Fibroblast of lung (primary cell): Measurements from ENCODE around the gene DEGS2. TPM values are rescaled to one million over a fixed set of nuclear protein-coding genes. Genes with fewer than 3 reads are reported as not detected.

Experiments
- DNase-seq, 2 donors: peaks; one replicate each; pipeline versions ENCODE4 v3.0.0 to v3.0.0-alpha.2; 2010; ENCODE audit warnings: low read depth in 2 of 2
- H2AFZ ChIP-seq: 2 replicates; pipeline ENCODE4 v1.5.1; 2012; ENCODE audit warnings: low read length, control low read depth, inconsistent platforms
- H3K27ac ChIP-seq: 2 replicates; pipeline ENCODE4 v1.5.1; 2011; ENCODE audit warnings: low read length, control low read depth; ENCODE audit not compliant: insufficient read depth
- H3K27me3 ChIP-seq: 2 replicates; pipeline ENCODE4 v1.5.1; 2011; ENCODE audit warnings: mild to moderate bottlenecking, low read length; ENCODE audit not compliant: control insufficient read depth, insufficient read depth
- H3K36me3 ChIP-seq: 2 replicates; pipeline ENCODE4 v1.5.1; 2011; ENCODE audit warnings: low read length; ENCODE audit not compliant: control insufficient read depth, insufficient read depth
- H3K4me1 ChIP-seq: 2 replicates; pipeline ENCODE4 v1.5.1; 2011; ENCODE audit warnings: low read length; ENCODE audit not compliant: control insufficient read depth, insufficient read depth; ENCODE audit errors: extremely low read depth
- H3K4me2 ChIP-seq: 2 replicates; pipeline ENCODE4 v1.5.1; 2011; ENCODE audit warnings: low read length, control low read depth; ENCODE audit not compliant: insufficient read depth; ENCODE audit errors: extremely low read depth
- H3K4me3 ChIP-seq, 4 experiments: fragments of 200-600 bp in 1 of 4; sonication (generic) in 1 of 4; replicated peaks in 1 of 4; 2 replicates each; pipeline ENCODE4 v1.5.1; 2011 to 2016; ENCODE audit warnings: low read length in 4 of 4, low read depth in 3 of 4, mild to moderate bottlenecking in 3 of 4, control low read depth in 2 of 4, inconsistent platforms in 1 of 4, mixed read lengths in 1 of 4; ENCODE audit not compliant: insufficient read depth in 1 of 4; ENCODE audit errors: control extremely low read depth in 1 of 4
- H3K79me2 ChIP-seq: 2 replicates; pipeline ENCODE4 v1.5.1; 2012; ENCODE audit warnings: mild to moderate bottlenecking, low read length, inconsistent platforms; ENCODE audit not compliant: control insufficient read depth, insufficient read depth
- H3K9ac ChIP-seq: 2 replicates; pipeline ENCODE4 v1.5.1; 2011; ENCODE audit warnings: mild to moderate bottlenecking, low read length, control low read depth; ENCODE audit not compliant: insufficient read depth
- H3K9me3 ChIP-seq: 2 replicates; pipeline ENCODE4 v1.5.1; 2012; ENCODE audit warnings: low read depth, low read length; ENCODE audit not compliant: control insufficient read depth, insufficient read depth
- H4K20me1 ChIP-seq: 2 replicates; pipeline ENCODE4 v1.5.1; 2011; ENCODE audit warnings: low read length; ENCODE audit not compliant: control insufficient read depth, insufficient read depth; ENCODE audit errors: extremely low read depth
- CTCF ChIP-seq, 2 donors: IDR thresholded peaks in 1 of 2; conservative IDR thresholded peaks in 1 of 2; 1 replicate in 1 of 2; 2 replicates in 1 of 2; pipeline ENCODE4 v1.5.1; 2011 to 2012; ENCODE audit warnings: low read length in 2 of 2, control low read depth in 1 of 2, inconsistent platforms in 1 of 2, low read depth in 1 of 2, mild to moderate bottlenecking in 1 of 2
- EZH2 ChIP-seq: IDR thresholded peaks from 2 replicates; pipeline ENCODE4 v1.5.1; 2012; ENCODE audit warnings: low read length, control low read depth, mild to moderate bottlenecking; ENCODE audit errors: missing control alignments
- polyA plus RNA-seq, 2 donors: library from polyadenylated mRNA; depleted of rRNA in 1 of 2; stranded (reverse) in 1 of 2; unstranded in 1 of 2; fragments of >200 nt; gene quantifications; 2 replicates each; pipeline ENCODE4 v1.2.1, GENCODE V29; 2011 to 2012; ENCODE audit warnings: missing spikeins in 1 of 2
- total RNA-seq: library from RNA; depleted of rRNA; stranded (reverse); fragments of >200 nt; gene quantifications from 2 replicates; pipeline ENCODE4 v1.2.1, GENCODE V29; 2014

The DEGS2 gene
- total and polyA plus RNA-seq, 2 donors (not counting 1 experiment from before 2014, with no cell fraction given), result under 0.01 TPM; not detected in 1

DNA sequence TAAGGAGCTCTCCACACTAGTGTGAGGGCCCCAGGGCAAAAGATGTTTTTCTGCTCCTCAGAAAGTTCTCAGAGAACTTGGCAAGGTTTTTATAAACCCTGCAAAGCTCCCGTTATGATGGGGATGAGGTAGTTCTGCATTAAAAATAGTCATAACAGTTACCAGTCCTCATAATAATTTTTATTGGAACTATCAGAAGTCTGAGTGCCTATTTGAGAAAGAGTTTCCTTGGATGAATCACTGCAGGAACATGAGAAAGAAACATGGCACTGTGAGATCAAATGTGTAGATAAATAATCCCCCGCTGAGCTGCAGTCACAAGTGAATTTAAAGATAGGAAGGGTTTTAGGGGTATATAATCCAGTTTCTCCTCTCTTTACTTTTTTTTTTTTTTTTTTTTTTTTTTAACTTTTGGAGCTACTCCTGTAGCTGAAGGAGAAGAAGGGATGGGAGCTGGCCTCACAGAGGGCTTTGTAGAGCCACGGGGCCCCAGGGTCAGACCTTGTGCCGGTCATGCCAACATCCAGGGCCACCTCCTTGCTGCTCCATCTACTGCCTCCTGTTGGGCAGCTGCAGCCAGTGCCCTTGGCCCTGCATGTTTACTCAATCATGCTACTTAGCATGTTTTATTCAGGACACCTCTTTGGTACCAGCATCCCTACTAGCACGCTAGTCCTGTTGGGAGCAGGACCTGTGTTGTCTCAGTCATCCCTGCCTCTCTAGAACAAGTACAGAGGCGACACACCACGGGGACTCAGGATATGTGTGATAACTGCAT, 54.7 kb downstream of the DEGS2 start:
- H3K4me2 ChIP-seq, result no peak overlapping the region

DNA sequence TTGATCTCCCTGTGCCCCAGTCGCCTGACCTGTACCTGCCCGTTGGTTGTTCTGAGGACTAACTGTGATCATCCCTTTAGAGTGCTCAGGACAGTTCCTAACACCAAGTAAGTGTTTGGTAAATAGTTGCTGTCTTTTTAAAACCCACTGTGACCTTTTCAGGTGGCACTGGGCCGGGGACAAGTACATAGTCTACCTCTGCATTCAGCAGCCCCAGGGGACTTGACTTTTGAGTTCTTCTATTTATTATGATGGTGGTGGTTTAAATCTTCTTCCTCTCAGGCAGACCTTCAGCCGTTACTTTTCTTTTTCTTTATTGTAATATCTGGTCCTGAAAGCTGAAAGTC, 55.5 kb downstream of the DEGS2 start:
- H3K9ac ChIP-seq, result no peak overlapping the region
- DNase-seq, result no peak
- H3K4me2 ChIP-seq, result no peak overlapping the region
- no peak overlapping the region for H3K4me3 ChIP-seq
- no peak for TF ChIP-seq EZH2
- TF ChIP-seq CTCF (conservative IDR thresholded peaks at IDR 0.05 in 1 of 2, IDR thresholded peaks at IDR 0.05 in 1 of 2; ENCODE audit: low read depth in 1 of 2, low read length in 2 of 2), result no peak
- no peaks in the 10 kb centered on the region for H3K36me3 ChIP-seq
- no peaks in the 10 kb centered on the region for H4K20me1 ChIP-seq
- peaks cover 12% of the 10 kb centered on the region for H3K4me1 ChIP-seq
- no peaks in the 10 kb centered on the region for H3K27me3 ChIP-seq
- H3K27ac ChIP-seq, result no peak overlapping the region
- H3K79me2 ChIP-seq, result no peaks in the 10 kb centered on the region
- no peaks in the 10 kb centered on the region for H3K9me3 ChIP-seq
- no peak overlapping the region for H2AFZ ChIP-seq

More for the DNA sequence above, 54.7 kb downstream of the DEGS2 start:
- Histone ChIP-seq H3K36me3 (no peaks in the 10 kb centered on the region), H3K4me1 (peaks cover 12% of the 10 kb centered on the region), H3K79me2 (no peaks in the 10 kb centered on the region), H3K4me3 (no peak overlapping the region), H3K9ac (no peak overlapping the region), H3K27ac (no peak overlapping the region), H3K9me3 (no peaks in the 10 kb centered on the region), H4K20me1 (no peaks in the 10 kb centered on the region), H2AFZ (no peak overlapping the region), H3K27me3 (no peaks in the 10 kb centered on the region)
- TF ChIP-seq EZH2, result no peak
- peak; percentile 45 to 56 for DNase-seq

GRCh38 chr14:100103250-100104005, 56.0 kb downstream of the DEGS2 start:
- no peak for TF ChIP-seq EZH2
- no peak for TF ChIP-seq CTCF (conservative IDR thresholded peaks at IDR 0.05 in 1 of 2, IDR thresholded peaks at IDR 0.05 in 1 of 2; ENCODE audit: low read depth in 1 of 2, low read length in 2 of 2)
- Histone ChIP-seq H3K79me2 (no peaks in the 10 kb centered on the region), H3K4me2 (no peak overlapping the region), H3K4me3 (no peak overlapping the region), H3K27me3 (no peaks in the 10 kb centered on the region), H4K20me1 (no peaks in the 10 kb centered on the region), H3K9ac (no peak overlapping the region), H3K9me3 (no peaks in the 10 kb centered on the region), H3K4me1 (peaks cover 9% of the 10 kb centered on the region), H3K36me3 (peaks cover 2% of the 10 kb centered on the region), H2AFZ (no peak overlapping the region), H3K27ac (no peak overlapping the region)
- DNase-seq, result no peak
